ENCODE measurements around the gene MAGEA8. TPM values are rescaled to one million over a fixed set of nuclear protein-coding genes. Genes with fewer than 3 reads are reported as not detected.
"Not testable (repeated sequence)": the region's sequence is repeated elsewhere in the genome, so short reads cannot be mapped to it uniquely, and the experiment has no call there.

MAGEA8 gene
- total RNA-seq, 1 donor from 2014 or later, result not detected

GRCh38 chrX:149908727-149909126 lies 27.7 kb downstream of the MAGEA8 start:
- no peak for TF ChIP-seq CTCF (IDR thresholded peaks at IDR 0.05; ENCODE audit: unreplicated experiment)
- H3K9me3 Mint-ChIP-seq (ENCODE audit: unreplicated experiment), result no peaks in the 10 kb centered on the region
- H3K4me3 Mint-ChIP-seq (ENCODE audit: unreplicated experiment), result no peak overlapping the region
- no peaks in the 10 kb centered on the region for H3K27me3 Mint-ChIP-seq (ENCODE audit: unreplicated experiment)
- DNase-seq (ENCODE audit: low spot score), result no peak
- H3K27ac Mint-ChIP-seq (ENCODE audit: unreplicated experiment), result no peak overlapping the region
- H3K4me1 Mint-ChIP-seq (ENCODE audit: unreplicated experiment), result peaks cover 9% of the 10 kb centered on the region
- H3K36me3 Mint-ChIP-seq (ENCODE audit: low read depth, unreplicated experiment), result no peaks in the 10 kb centered on the region

- no peak for TF ChIP-seq CTCF (IDR thresholded peaks at IDR 0.05; ENCODE audit: unreplicated experiment)
- no peak for DNase-seq (ENCODE audit: low spot score)
- Mint-ChIP-seq H3K36me3 (ENCODE audit: low read depth, unreplicated experiment) (no peaks in the 10 kb centered on the region), H3K4me1 (ENCODE audit: unreplicated experiment) (peaks cover 4% of the 10 kb centered on the region), H3K27ac (ENCODE audit: unreplicated experiment) (no peak overlapping the region), H3K27me3 (ENCODE audit: unreplicated experiment) (no peaks in the 10 kb centered on the region), H3K4me3 (ENCODE audit: unreplicated experiment) (no peak overlapping the region), H3K9me3 (ENCODE audit: unreplicated experiment) (no peaks in the 10 kb centered on the region)
These were observed 28.6 kb downstream of the MAGEA8 start for GRCh38 chrX:149909324-149910177.

- Mint-ChIP-seq H3K4me3 (ENCODE audit: unreplicated experiment) (no peak overlapping the region), H3K4me1 (ENCODE audit: unreplicated experiment) (no peaks in the 10 kb centered on the region), H3K27me3 (ENCODE audit: unreplicated experiment) (no peaks in the 10 kb centered on the region), H3K27ac (ENCODE audit: unreplicated experiment) (no peak overlapping the region), H3K9me3 (ENCODE audit: unreplicated experiment) (no peaks in the 10 kb centered on the region), H3K36me3 (ENCODE audit: low read depth, unreplicated experiment) (no peaks in the 10 kb centered on the region)
- no peak for DNase-seq (ENCODE audit: low spot score)
- TF ChIP-seq CTCF (IDR thresholded peaks at IDR 0.05; ENCODE audit: unreplicated experiment), result no peak
These were observed 29.3 kb downstream of the MAGEA8 start for GRCh38 chrX:149910178-149910695.

GRCh38 chrX:149916745-149917392 lies 35.9 kb downstream of the MAGEA8 start:
- Mint-ChIP-seq H3K9me3 (ENCODE audit: unreplicated experiment) (no peaks in the 10 kb centered on the region), H3K27me3 (ENCODE audit: unreplicated experiment) (no peaks in the 10 kb centered on the region), H3K36me3 (ENCODE audit: low read depth, unreplicated experiment) (no peaks in the 10 kb centered on the region), H3K27ac (ENCODE audit: unreplicated experiment) (no peak overlapping the region), H3K4me1 (ENCODE audit: unreplicated experiment) (no peaks in the 10 kb centered on the region), H3K4me3 (ENCODE audit: unreplicated experiment) (no peak overlapping the region)
- TF ChIP-seq CTCF (IDR thresholded peaks at IDR 0.05; ENCODE audit: unreplicated experiment), result no peak
- DNase-seq (ENCODE audit: low spot score), result no peak

- H3K27me3 Mint-ChIP-seq (ENCODE audit: unreplicated experiment); H3K4me3 Mint-ChIP-seq (ENCODE audit: unreplicated experiment); H3K36me3 Mint-ChIP-seq (ENCODE audit: low read depth, unreplicated experiment); DNase-seq (ENCODE audit: low spot score); H3K9me3 Mint-ChIP-seq (ENCODE audit: unreplicated experiment); H3K4me1 Mint-ChIP-seq (ENCODE audit: unreplicated experiment); H3K27ac Mint-ChIP-seq (ENCODE audit: unreplicated experiment): not testable (repeated sequence)
These were observed 42.9 kb downstream of the MAGEA8 start for GRCh38 chrX:149923836-149924235.

GRCh38 chrX:149924434-149924833 lies 43.5 kb downstream of the MAGEA8 start:
- H3K4me1 Mint-ChIP-seq (ENCODE audit: unreplicated experiment); H3K9me3 Mint-ChIP-seq (ENCODE audit: unreplicated experiment); DNase-seq (ENCODE audit: low spot score); H3K27ac Mint-ChIP-seq (ENCODE audit: unreplicated experiment); H3K36me3 Mint-ChIP-seq (ENCODE audit: low read depth, unreplicated experiment); H3K4me3 Mint-ChIP-seq (ENCODE audit: unreplicated experiment); H3K27me3 Mint-ChIP-seq (ENCODE audit: unreplicated experiment): not testable (repeated sequence)

GRCh38 chrX:149927245-149927963 lies 46.4 kb downstream of the MAGEA8 start:
- H3K4me1 Mint-ChIP-seq (ENCODE audit: unreplicated experiment); H3K9me3 Mint-ChIP-seq (ENCODE audit: unreplicated experiment); H3K27me3 Mint-ChIP-seq (ENCODE audit: unreplicated experiment); DNase-seq (ENCODE audit: low spot score); H3K27ac Mint-ChIP-seq (ENCODE audit: unreplicated experiment); H3K4me3 Mint-ChIP-seq (ENCODE audit: unreplicated experiment); H3K36me3 Mint-ChIP-seq (ENCODE audit: low read depth, unreplicated experiment): not testable (repeated sequence)

- not testable (repeated sequence) for H3K27ac Mint-ChIP-seq (ENCODE audit: unreplicated experiment); H3K4me1 Mint-ChIP-seq (ENCODE audit: unreplicated experiment); H3K4me3 Mint-ChIP-seq (ENCODE audit: unreplicated experiment); H3K27me3 Mint-ChIP-seq (ENCODE audit: unreplicated experiment); H3K36me3 Mint-ChIP-seq (ENCODE audit: low read depth, unreplicated experiment); H3K9me3 Mint-ChIP-seq (ENCODE audit: unreplicated experiment); DNase-seq (ENCODE audit: low spot score)
These were observed 46.9 kb downstream of the MAGEA8 start for GRCh38 chrX:149927964-149928258.

All from endothelial cell (in vitro differentiated cells).